GM21786 (cell line): ENCODE results near the gene RALY.

Source experiments
- ATAC-seq: cut with Tn5 transposase; IDR thresholded peaks from one replicate; pipeline ENCODE4 v1.9.1; 2021; ENCODE audit not compliant: unreplicated experiment

The RALY gene

DNA sequence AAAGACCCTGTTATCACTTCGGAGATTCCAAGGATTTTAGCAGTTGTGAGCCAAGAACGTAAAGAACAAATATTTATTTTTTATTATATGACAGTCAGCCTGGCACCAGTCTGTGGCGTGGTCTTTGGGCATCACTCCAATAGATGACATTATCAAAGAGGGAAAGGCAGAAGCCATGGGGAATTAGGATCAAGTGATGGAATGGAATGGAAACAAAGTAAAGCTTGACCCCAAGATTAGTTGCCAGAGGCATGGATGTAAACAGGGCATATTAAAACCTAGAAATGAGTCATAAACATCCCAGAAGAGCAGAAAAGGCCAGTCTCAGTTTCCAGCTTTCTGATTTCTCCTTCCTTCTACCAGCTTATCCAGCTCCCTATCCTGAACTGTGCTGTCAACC is 106.9 kb downstream of the RALY start:
- no peak for ATAC-seq

DNA sequence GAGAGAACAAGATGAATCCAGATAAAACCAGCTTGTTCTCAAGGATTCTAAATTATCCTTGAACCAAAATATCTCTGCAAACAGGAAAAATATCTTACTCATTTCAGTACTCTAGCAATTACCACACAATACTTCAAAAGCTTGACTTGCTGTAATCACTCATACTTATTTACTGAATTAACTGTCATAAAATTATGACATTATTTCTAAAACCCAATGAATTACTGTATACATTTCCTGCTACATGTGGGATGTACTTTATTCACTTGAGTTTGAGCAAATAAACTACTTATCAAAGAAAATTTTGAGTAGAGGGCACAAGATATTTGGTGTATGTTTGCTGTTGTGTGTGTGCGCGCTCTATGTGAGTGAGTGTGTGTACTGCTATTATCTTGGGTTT is 108.6 kb downstream of the RALY start:
- ATAC-seq: no peak

GRCh38 chr20:34104059-34104458 is 110.3 kb downstream of the RALY start:
- no peak for ATAC-seq

DNA sequence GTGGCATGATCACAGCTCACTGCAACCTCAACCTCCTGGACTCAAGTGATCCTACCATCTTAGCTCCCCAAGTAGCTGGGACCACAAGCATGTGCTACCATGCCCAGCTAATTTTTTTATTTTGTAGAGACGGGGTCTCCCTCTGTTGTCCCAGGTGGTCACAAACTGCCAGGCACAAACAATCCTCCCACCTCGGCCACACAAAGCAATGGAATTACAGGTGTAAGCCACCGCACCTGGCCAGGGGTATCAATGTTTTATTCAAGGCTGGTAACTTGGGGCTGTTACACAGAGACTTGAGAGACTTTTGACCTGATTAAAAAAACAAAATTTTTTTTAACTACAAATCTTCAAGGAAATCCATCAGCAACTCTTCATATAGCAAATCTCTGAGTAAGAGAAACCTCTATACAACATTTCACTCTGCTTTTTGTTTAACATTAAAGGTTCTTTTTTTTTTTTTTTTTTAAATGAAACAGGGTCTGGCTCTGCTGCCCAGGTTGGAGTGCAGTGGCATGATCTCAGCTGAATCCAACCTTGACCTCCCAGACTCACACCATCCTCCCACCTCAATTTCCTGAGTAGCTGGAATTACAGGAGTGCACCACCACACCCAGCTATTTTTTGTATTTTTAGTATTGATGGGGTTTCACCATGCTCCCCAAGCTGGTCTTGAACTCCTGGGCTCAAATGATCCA is 112.4 kb downstream of the RALY start:
- no peak for ATAC-seq

- no peak for ATAC-seq
These were observed 115.0 kb downstream of the RALY start for GRCh38 chr20:34108616-34109174.

DNA sequence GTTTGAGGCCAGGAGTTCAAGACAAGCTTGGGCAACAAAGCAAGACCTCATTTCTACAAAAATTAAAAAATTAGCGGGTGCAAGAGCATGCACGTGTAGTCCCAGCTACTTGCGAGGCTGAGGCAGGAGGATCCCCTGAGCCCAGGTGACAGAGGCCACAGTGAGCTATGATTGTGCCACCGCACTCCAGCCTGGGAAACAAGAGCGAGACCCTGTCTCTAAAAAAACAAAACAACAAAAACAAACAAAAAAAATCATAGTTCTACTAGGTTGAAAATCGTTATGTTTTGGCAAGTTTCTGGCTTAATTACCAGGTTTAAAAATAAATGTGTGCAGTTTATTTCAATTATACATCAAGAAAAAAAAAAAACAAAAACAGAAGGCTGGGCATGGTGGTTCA is 115.7 kb downstream of the RALY start:
- no peak for ATAC-seq

DNA sequence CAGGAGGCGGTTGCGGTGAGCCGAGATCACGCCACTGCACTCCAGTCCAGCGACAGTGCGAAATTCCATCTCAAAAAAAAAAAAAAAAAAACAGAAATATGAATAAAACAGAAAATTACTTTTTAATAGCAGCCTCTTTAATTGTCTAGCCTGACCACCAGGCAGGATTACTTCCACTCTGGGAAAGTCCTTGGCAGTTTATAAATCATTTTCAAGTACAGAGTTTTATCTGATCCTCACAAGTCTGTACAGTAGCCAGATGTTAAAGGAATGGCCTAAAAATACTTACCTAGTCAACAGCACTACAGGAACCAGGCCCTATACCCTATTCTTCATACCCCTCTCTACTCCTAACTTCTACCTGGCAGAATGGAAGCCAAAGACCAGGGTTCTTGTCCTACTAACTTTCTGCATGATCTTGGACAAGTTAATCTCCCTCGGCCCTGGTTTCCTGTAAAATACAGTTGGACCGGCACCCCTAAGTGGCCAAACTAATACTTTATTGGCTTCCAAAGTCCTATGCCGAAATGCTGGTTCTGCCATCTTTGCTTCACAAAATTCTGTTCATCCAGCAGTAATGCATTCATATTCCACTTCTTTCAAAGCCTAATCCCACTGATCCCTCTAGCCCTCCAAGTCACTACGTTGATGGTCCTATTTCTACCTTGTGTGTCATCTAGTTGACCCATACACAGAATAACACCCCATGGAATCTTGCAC is 116.5 kb downstream of the RALY start:
- ATAC-seq: no peak

- ATAC-seq: no peak
These were observed 117.3 kb downstream of the RALY start for GRCh38 chr20:34110745-34111641.

- peak; percentile 86 for ATAC-seq
These were observed 118.2 kb downstream of the RALY start, which contains the start of gene EIF2S2 for GRCh38 chr20:34111702-34112599. Gene EIF2S2, minus strand, starts transcription at chr20:34112243. Its CDS starts 133 bp downstream, at chr20:34112110.

- no peak for ATAC-seq
These were observed 118.9 kb downstream of the RALY start for GRCh38 chr20:34112600-34113101.

- no peak for ATAC-seq
These were observed 121.1 kb downstream of the RALY start for GRCh38 chr20:34114809-34115208.

- no peak for ATAC-seq
These were observed 121.5 kb downstream of the RALY start for GRCh38 chr20:34115232-34115631.

- ATAC-seq: no peak
These were observed 126.5 kb downstream of the RALY start for GRCh38 chr20:34120213-34120612.

GRCh38 chr20:34122274-34122980 is 128.7 kb downstream of the RALY start:
- no peak for ATAC-seq

- no peak for ATAC-seq
These were observed 129.6 kb downstream of the RALY start for GRCh38 chr20:34123309-34123708.

DNA sequence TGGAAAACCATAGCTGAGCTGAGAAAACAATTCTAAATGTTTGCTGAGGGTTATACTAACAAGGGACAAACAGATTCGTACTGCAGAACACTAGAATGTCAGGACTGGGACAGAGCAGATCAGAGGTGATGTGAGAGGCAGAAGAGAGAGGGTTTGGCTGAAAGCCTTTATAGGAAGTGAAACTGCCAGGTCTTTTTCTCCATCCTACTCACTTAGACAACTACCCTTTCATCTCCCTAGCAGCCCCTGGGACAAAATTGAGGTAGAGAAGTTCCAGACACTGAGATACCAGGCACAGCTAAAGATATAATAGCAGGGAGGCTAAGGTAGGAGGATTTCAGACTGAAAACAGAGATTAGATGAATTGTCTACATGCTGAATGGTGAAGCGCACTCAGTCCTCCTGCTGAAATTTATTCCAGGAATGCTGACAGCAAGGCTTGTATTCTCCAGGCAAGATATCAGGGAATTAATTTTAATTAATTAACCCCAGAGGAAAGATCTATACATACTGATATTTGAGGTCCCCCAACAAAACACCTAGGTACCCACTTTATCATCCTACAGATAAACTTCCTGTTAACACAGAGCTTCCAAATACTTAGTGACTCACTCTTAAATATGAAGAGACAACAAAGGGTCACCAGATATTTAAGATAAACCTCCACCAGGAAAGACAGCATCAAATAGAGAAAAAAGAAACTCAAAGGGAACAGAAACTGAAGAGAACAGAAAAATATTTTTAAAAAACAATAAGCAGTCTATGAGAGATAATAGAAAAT is 130.9 kb downstream of the RALY start:
- ATAC-seq: no peak

GRCh38 chr20:34127792-34128191 is 134.1 kb downstream of the RALY start:
- no peak for ATAC-seq

- no peak for ATAC-seq
These were observed 135.9 kb downstream of the RALY start for GRCh38 chr20:34129518-34130162.
